HG03571 (cell line): ENCODE results near the gene UNC5C.

Experiments
- ATAC-seq: cut with Tn5 transposase; IDR thresholded peaks from one replicate; pipeline ENCODE4 v1.9.1; 2021; ENCODE audit not compliant: unreplicated experiment

UNC5C gene

GRCh38 chr4:95546866-95547714 is 1.7 kb downstream of the UNC5C start:
- ATAC-seq, result no peak

GRCh38 chr4:95546221-95546620 is 2.6 kb downstream of the UNC5C start:
- ATAC-seq, result no peak

- no peak for ATAC-seq
These were observed 3.2 kb downstream of the UNC5C start for GRCh38 chr4:95545546-95545945.

- ATAC-seq, result no peak
These were observed 4.4 kb downstream of the UNC5C start for GRCh38 chr4:95544113-95545103.

GRCh38 chr4:95541889-95542607 is 6.7 kb downstream of the UNC5C start:
- ATAC-seq, result peak; percentile 70

- no peak for ATAC-seq
These were observed 7.7 kb downstream of the UNC5C start for GRCh38 chr4:95541094-95541493.

GRCh38 chr4:95540227-95540626 is 8.5 kb downstream of the UNC5C start:
- no peak for ATAC-seq

- no peak for ATAC-seq
These were observed 9.7 kb downstream of the UNC5C start for GRCh38 chr4:95539106-95539505.

GRCh38 chr4:95537863-95538488 is 10.8 kb downstream of the UNC5C start:
- ATAC-seq, result no peak

GRCh38 chr4:95537191-95537590 is 11.6 kb downstream of the UNC5C start:
- no peak for ATAC-seq

- no peak for ATAC-seq
These were observed 12.1 kb downstream of the UNC5C start for GRCh38 chr4:95536650-95537049.

- ATAC-seq, result no peak
These were observed 13.6 kb downstream of the UNC5C start for GRCh38 chr4:95535180-95535579.

- ATAC-seq, result no peak
These were observed 14.7 kb downstream of the UNC5C start for GRCh38 chr4:95534032-95534431.

- ATAC-seq, result no peak
These were observed 15.5 kb downstream of the UNC5C start for GRCh38 chr4:95533254-95533653.

- no peak for ATAC-seq
These were observed 16.5 kb downstream of the UNC5C start for GRCh38 chr4:95532305-95532704.

GRCh38 chr4:95531141-95531540 is 17.6 kb downstream of the UNC5C start:
- ATAC-seq, result no peak

- ATAC-seq, result no peak
These were observed 18.8 kb downstream of the UNC5C start for GRCh38 chr4:95529946-95530345.

GRCh38 chr4:95528388-95528948 is 20.3 kb downstream of the UNC5C start:
- no peak for ATAC-seq

GRCh38 chr4:95526075-95526474 is 22.7 kb downstream of the UNC5C start:
- no peak for ATAC-seq

GRCh38 chr4:95524729-95525128 is 24.0 kb downstream of the UNC5C start:
- ATAC-seq, result no peak
